ENCODE measurements around the gene XPA. TPM values are rescaled to one million over a fixed set of nuclear protein-coding genes. Genes with fewer than 3 reads are reported as not detected.

Gene XPA
- total and polyA plus RNA-seq, 8 donors = 4.9 to 12.6 (median 7.0) TPM

DNA sequence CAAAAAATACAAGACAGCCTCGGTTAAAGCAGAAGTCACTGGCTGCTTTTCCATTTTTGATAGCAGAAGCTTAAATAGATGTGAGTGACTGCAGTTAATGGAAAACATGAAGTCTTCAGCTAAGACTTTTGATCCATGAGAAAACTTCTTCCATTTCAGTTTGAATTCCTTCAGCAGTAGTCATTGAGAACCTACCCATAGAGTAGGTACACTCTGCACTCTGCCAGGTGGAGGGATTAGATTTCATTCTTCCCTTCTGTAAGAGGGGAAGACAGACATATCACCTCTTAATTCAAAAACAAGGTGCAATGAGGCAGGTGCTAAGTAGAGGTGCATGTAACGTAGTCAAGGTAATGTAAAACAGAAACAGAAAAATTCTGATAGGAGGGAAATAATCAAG, 26.7 kb upstream of the XPA start:
- intact Hi-C loops (cut with DNase I) = no loop called here
- no peak for FAIRE-seq
- no peak for ATAC-seq
- TF ChIP-seq, protein P1, sequence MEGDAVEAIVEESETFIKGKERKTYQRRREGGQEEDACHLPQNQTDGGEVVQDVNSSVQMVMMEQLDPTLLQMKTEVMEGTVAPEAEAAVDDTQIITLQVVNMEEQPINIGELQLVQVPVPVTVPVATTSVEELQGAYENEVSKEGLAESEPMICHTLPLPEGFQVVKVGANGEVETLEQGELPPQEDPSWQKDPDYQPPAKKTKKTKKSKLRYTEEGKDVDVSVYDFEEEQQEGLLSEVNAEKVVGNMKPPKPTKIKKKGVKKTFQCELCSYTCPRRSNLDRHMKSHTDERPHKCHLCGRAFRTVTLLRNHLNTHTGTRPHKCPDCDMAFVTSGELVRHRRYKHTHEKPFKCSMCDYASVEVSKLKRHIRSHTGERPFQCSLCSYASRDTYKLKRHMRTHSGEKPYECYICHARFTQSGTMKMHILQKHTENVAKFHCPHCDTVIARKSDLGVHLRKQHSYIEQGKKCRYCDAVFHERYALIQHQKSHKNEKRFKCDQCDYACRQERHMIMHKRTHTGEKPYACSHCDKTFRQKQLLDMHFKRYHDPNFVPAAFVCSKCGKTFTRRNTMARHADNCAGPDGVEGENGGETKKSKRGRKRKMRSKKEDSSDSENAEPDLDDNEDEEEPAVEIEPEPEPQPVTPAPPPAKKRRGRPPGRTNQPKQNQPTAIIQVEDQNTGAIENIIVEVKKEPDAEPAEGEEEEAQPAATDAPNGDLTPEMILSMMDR (IDR thresholded peaks at IDR 0.05) = no peak
- H3K27ac ChIP-seq = no peak overlapping the region
- DNase-seq = no peak
- H3K4me1 ChIP-seq = no peaks in the 10 kb centered on the region
- no peaks in the 10 kb centered on the region for H3K9me3 ChIP-seq
- 61 to 65% methylated on average over 2 of the region's 2 CpGs for WGBS, 2 donors
- no peaks in the 10 kb centered on the region for H3K36me3 ChIP-seq
- H3K4me3 ChIP-seq = no peak overlapping the region
- no peaks in the 10 kb centered on the region for H3K27me3 ChIP-seq

GRCh38 chr9:97722331-97722730, 25.2 kb upstream of the XPA start:
- no peaks in the 10 kb centered on the region for H3K36me3 ChIP-seq
- H3K9me3 ChIP-seq = no peaks in the 10 kb centered on the region
- no peaks in the 10 kb centered on the region for H3K27me3 ChIP-seq
- TF ChIP-seq, protein P1 (IDR thresholded peaks at IDR 0.05) = no peak
- intact Hi-C loops (cut with DNase I) = no loop called here
- no peak overlapping the region for H3K27ac ChIP-seq
- 46 to 49% methylated on average over 2 of the region's 2 CpGs for WGBS, 2 donors
- no peak for FAIRE-seq
- DNase-seq = no peak
- no peak overlapping the region for H3K4me3 ChIP-seq
- H3K4me1 ChIP-seq = no peaks in the 10 kb centered on the region
- ATAC-seq = no peak

DNA sequence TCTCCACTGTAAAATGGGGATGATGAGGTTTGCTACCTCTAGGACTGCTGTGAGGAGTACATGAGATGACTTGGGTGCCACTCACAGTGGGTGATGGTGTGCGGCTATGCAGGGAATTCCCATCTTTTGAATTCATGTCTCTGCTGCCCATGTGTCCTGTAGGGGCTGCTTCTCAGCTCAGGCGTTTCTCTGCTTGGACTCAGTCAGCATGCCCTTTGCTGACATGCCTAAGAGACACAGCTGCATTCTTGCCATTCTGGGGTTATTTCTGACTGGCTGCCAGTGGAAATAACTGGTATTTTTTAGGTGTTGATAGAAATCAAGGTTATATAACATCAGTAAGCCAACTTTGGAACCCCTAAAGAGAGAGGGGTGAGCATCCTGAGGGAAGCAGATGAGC, 24.3 kb upstream of the XPA start:
- H3K4me3 ChIP-seq = no peak overlapping the region
- DNase-seq (no peak), FAIRE-seq (no peak), ATAC-seq (no peak)
- no peaks in the 10 kb centered on the region for H3K4me1 ChIP-seq
- no peaks in the 10 kb centered on the region for H3K9me3 ChIP-seq
- TF ChIP-seq, protein P1 (IDR thresholded peaks at IDR 0.05) = no peak
- no peaks in the 10 kb centered on the region for H3K36me3 ChIP-seq
- H3K27ac ChIP-seq = no peak overlapping the region
- intact Hi-C loops (cut with DNase I) = no loop called here
- H3K27me3 ChIP-seq = no peaks in the 10 kb centered on the region
- WGBS, 2 donors = 70 to 73% methylated on average over 2 of the region's 2 CpGs

DNA sequence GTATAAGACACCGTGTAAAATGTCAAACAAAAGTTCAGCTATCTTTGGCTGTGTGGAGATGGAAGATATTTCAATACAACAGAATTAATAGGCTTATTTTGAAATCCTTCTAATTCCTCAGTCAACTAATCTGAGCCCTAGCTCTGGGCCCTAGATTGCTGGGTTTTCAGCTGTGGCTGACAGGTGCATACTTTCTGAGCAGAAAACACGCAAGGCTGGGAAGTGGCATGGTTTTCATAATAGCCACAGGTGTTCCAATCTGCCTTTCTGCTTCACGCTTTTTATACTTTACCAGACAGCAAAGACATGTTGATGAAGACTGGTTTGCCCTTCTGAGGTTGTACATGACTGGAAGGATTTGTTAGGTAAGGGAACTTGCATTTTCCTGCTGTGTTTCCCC, 20.7 kb upstream of the XPA start:
- FAIRE-seq = no peak
- H3K9me3 ChIP-seq = no peaks in the 10 kb centered on the region
- no peaks in the 10 kb centered on the region for H3K27me3 ChIP-seq
- H3K4me3 ChIP-seq = no peak overlapping the region
- ATAC-seq = no peak
- H3K27ac ChIP-seq = no peak overlapping the region
- H3K4me1 ChIP-seq = no peaks in the 10 kb centered on the region
- WGBS, 2 donors = 68% methylated on average over 3 of the region's 3 CpGs
- TF ChIP-seq, protein P1 (IDR thresholded peaks at IDR 0.05) = no peak
- intact Hi-C loops (cut with DNase I) = no loop called here
- no peak for DNase-seq
- no peaks in the 10 kb centered on the region for H3K36me3 ChIP-seq

- FAIRE-seq = no peak
- Histone ChIP-seq H3K4me1 (no peaks in the 10 kb centered on the region), H3K27me3 (peaks cover 0 to 3% (median 0%) of the 10 kb centered on the region in 4 donors), H3K9me3 (no peaks in the 10 kb centered on the region), H3K4me3 (no peak overlapping the region), H3K36me3 (no peaks in the 10 kb centered on the region), H3K27ac (no peak overlapping the region)
- TF ChIP-seq, protein P1 (IDR thresholded peaks at IDR 0.05) = no peak
- DNase-seq = no peak
- intact Hi-C loops (cut with DNase I) = loop anchor here in 2 of 3 donors (5.0 kb wide), 1 partner anchor 188 kb away; no protein-coding TSS in a partner anchor
- 54 to 68% methylated on average over 3 of the region's 3 CpGs for WGBS, 2 donors
- ATAC-seq = no peak
Observed at GRCh38 chr9:97714435-97714834, 17.3 kb upstream of the XPA start.

All from pancreas (tissue), 10 donors.